MM.1S (cell line): Measurements from ENCODE around the gene CYB5R2.

Experiments
- CTCF ChIP-seq: fragments of 300-600 bp; sonication (generic); IDR thresholded peaks from 2 replicates; pipeline ENCODE4 v1.5.1; 2016; ENCODE audit warnings: antibody characterized with exemption, low read length, mixed read lengths
- EZH2 ChIP-seq: fragments of 300-600 bp; sonication (generic); optimal IDR thresholded peaks from 2 replicates; pipeline ENCODE3; 2017; ENCODE audit warnings: low read depth, mild to moderate bottlenecking, antibody characterized with exemption, low read length, mixed read lengths
- EZH2phosphoT487 ChIP-seq: fragments of 300-600 bp; sonication (generic); IDR thresholded peaks from 2 replicates; pipeline ENCODE4 v1.6.1; 2018; ENCODE audit warnings: antibody characterized with exemption, low read length

- TF ChIP-seq CTCF (no peak), EZH2 (no peak), EZH2phosphoT487 (no peak)
These were observed 26.4 kb downstream of the CYB5R2 start for GRCh38 chr11:7646866-7647265.
